ENCODE measurements around the gene CCL26. TPM values are rescaled to one million over a fixed set of nuclear protein-coding genes. Genes with fewer than 3 reads are reported as not detected.
A peak's percentile ranks its signal among the peaks of the same experiment; 100 is the strongest.

CCL26 gene
- total RNA-seq, 1 experiment from 2014 or later: 0.49 TPM

DNA sequence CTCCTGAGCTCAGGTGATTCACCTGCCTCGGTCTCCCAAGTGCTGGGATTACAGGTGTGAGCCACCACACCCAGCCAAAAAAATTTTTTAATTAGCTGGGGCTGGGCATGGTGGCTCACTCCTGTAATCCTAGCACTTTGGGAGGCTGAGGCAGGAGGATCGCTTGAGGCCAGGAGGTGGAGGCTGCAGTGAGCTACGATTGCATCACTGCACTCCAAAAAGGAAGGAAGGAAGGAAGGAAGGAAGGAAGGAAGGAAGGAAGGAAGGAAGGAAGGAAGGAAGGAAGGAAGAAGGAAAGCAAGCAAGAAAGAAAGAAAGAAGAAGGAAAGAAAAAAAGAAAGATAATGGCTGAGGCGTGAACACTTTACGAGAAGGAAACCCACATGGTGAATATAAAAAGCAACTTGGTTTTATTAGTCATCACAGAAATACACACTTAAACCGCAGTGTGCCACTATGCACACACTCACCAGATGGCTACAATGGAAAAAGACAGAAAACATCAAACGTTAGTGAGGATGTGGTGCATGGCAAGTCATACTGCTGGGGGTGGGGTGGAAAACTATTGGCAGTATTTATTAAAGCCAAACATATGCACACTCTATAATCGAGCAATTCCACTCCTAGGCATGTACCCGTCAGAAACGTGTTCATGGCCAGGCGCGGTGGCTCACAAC is 4.4 kb upstream of the CCL26 start:
- DNase-seq (ENCODE audit: low read depth, low spot score) (no peak), ATAC-seq (no peak)
- ChIA-PET RAD21 (ENCODE audit: low non-redundant PET in 1 of 2, low total read pairs in 2 of 2, uncharacterized antibody in 2 of 2, unreplicated experiment in 2 of 2) (interaction anchor here in 1 of 2 experiments (0.7 kb wide), 1 partner anchor 297 kb away, joined by 3 read pairs; no protein-coding TSS in a partner anchor), POLR2A (no interaction called here), CTCF (no interaction called here)
- Histone ChIP-seq H4K20me1 (ENCODE audit: insufficient read depth) (no peaks in the 10 kb centered on the region), H3K9ac (ENCODE audit: low read length) (no peak overlapping the region), H3K9me2 (ENCODE audit: insufficient read depth) (no peaks in the 10 kb centered on the region), H3K27ac (ENCODE audit: low read depth, low read length) (no peak overlapping the region), H3K4me2 (ENCODE audit: low read length) (peak overlapping the region; percentile 1; the same call in 1 of the 2 replicates), H3K36me3 (ENCODE audit: control insufficient read depth in 1 of 2, insufficient read depth in 2 of 2, low read length in 2 of 2) (no peaks in the 10 kb centered on the region), H3K4me3 (replicated peaks in 1 of 2; ENCODE audit: low read depth in 1 of 2, low read length in 2 of 2) (no peak overlapping the region), H3K4me1 (ENCODE audit: control insufficient read depth in 1 of 2, insufficient read depth in 2 of 2, low read length in 2 of 2) (peaks cover 6 to 17% of the 10 kb centered on the region in 2 experiments; a peak in 3 of 4 replicates), H2AFZ (ENCODE audit: low read depth, low read length, poor library complexity, severe bottlenecking) (no peak overlapping the region), H3K27me3 (ENCODE audit: insufficient read depth, low read length) (no peaks in the 10 kb centered on the region), H3K79me2 (ENCODE audit: insufficient read depth, low read length) (no peaks in the 10 kb centered on the region), H3K9me3 (ENCODE audit: control insufficient read depth in 1 of 2, insufficient read depth in 1 of 2, low read depth in 1 of 2, low read length in 2 of 2) (no peaks in the 10 kb centered on the region)
- TF ChIP-seq EZH2phosphoT487 (IDR thresholded peaks at IDR 0.05; ENCODE audit: borderline replicate concordance) (no peak), CBX3 (IDR thresholded peaks at IDR 0.05; ENCODE audit: low read depth) (no peak), CEBPB (IDR thresholded peaks at IDR 0.05; ENCODE audit: low read depth) (no peak), YY1 (IDR thresholded peaks at IDR 0.05; ENCODE audit: extremely low read depth, insufficient replicate concordance, low read depth, low read length) (no peak), RAD21 (IDR thresholded peaks at IDR 0.05; ENCODE audit: low read depth) (0 out of 2 replicates have a peak, but pooled peaks have one; percentile 16), TCF7L2 (IDR thresholded peaks at IDR 0.05; ENCODE audit: borderline replicate concordance, extremely low read depth, insufficient read depth, insufficient read length) (peak; percentile 42), SP1 (IDR thresholded peaks at IDR 0.05; ENCODE audit: low read depth) (0 out of 2 replicates have a peak, but pooled peaks have one; percentile 14), POLR2A (IDR thresholded peaks at IDR 0.05; ENCODE audit: borderline replicate concordance, extremely low read depth, insufficient read depth, insufficient read length) (no peak), JUND (IDR thresholded peaks at IDR 0.05) (no peak), EZH2 (IDR thresholded peaks at IDR 0.05) (no peak), SIN3A (IDR thresholded peaks at IDR 0.05; ENCODE audit: low read depth) (no peak), FOSL1 (IDR thresholded peaks at IDR 0.05; ENCODE audit: low read depth) (no peak), ZFX (IDR thresholded peaks at IDR 0.05) (no peak), ZNF274 (IDR thresholded peaks at IDR 0.05; ENCODE audit: low read depth, low read length) (no peak)
- TF ChIP-seq, protein P1, sequence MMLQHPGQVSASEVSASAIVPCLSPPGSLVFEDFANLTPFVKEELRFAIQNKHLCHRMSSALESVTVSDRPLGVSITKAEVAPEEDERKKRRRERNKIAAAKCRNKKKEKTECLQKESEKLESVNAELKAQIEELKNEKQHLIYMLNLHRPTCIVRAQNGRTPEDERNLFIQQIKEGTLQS (IDR thresholded peaks at IDR 0.05): no peak
- TF ChIP-seq, protein P2, sequence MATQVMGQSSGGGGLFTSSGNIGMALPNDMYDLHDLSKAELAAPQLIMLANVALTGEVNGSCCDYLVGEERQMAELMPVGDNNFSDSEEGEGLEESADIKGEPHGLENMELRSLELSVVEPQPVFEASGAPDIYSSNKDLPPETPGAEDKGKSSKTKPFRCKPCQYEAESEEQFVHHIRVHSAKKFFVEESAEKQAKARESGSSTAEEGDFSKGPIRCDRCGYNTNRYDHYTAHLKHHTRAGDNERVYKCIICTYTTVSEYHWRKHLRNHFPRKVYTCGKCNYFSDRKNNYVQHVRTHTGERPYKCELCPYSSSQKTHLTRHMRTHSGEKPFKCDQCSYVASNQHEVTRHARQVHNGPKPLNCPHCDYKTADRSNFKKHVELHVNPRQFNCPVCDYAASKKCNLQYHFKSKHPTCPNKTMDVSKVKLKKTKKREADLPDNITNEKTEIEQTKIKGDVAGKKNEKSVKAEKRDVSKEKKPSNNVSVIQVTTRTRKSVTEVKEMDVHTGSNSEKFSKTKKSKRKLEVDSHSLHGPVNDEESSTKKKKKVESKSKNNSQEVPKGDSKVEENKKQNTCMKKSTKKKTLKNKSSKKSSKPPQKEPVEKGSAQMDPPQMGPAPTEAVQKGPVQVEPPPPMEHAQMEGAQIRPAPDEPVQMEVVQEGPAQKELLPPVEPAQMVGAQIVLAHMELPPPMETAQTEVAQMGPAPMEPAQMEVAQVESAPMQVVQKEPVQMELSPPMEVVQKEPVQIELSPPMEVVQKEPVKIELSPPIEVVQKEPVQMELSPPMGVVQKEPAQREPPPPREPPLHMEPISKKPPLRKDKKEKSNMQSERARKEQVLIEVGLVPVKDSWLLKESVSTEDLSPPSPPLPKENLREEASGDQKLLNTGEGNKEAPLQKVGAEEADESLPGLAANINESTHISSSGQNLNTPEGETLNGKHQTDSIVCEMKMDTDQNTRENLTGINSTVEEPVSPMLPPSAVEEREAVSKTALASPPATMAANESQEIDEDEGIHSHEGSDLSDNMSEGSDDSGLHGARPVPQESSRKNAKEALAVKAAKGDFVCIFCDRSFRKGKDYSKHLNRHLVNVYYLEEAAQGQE (IDR thresholded peaks at IDR 0.05; ENCODE audit: low read depth): no peak
- TF ChIP-seq, protein P3, sequence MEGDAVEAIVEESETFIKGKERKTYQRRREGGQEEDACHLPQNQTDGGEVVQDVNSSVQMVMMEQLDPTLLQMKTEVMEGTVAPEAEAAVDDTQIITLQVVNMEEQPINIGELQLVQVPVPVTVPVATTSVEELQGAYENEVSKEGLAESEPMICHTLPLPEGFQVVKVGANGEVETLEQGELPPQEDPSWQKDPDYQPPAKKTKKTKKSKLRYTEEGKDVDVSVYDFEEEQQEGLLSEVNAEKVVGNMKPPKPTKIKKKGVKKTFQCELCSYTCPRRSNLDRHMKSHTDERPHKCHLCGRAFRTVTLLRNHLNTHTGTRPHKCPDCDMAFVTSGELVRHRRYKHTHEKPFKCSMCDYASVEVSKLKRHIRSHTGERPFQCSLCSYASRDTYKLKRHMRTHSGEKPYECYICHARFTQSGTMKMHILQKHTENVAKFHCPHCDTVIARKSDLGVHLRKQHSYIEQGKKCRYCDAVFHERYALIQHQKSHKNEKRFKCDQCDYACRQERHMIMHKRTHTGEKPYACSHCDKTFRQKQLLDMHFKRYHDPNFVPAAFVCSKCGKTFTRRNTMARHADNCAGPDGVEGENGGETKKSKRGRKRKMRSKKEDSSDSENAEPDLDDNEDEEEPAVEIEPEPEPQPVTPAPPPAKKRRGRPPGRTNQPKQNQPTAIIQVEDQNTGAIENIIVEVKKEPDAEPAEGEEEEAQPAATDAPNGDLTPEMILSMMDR (IDR thresholded peaks at IDR 0.05 in 2 of 3, conservative IDR thresholded peaks at IDR 0.05 in 1 of 3; ENCODE audit: borderline replicate concordance in 1 of 3, insufficient read depth in 1 of 3, low read depth in 2 of 3, low read length in 2 of 3): no peak
- TF ChIP-seq, protein P4, sequence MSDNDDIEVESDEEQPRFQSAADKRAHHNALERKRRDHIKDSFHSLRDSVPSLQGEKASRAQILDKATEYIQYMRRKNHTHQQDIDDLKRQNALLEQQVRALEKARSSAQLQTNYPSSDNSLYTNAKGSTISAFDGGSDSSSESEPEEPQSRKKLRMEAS (IDR thresholded peaks at IDR 0.05): no peak
- TF ChIP-seq, protein P5, sequence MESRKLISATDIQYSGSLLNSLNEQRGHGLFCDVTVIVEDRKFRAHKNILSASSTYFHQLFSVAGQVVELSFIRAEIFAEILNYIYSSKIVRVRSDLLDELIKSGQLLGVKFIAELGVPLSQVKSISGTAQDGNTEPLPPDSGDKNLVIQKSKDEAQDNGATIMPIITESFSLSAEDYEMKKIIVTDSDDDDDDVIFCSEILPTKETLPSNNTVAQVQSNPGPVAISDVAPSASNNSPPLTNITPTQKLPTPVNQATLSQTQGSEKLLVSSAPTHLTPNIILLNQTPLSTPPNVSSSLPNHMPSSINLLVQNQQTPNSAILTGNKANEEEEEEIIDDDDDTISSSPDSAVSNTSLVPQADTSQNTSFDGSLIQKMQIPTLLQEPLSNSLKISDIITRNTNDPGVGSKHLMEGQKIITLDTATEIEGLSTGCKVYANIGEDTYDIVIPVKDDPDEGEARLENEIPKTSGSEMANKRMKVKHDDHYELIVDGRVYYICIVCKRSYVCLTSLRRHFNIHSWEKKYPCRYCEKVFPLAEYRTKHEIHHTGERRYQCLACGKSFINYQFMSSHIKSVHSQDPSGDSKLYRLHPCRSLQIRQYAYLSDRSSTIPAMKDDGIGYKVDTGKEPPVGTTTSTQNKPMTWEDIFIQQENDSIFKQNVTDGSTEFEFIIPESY (IDR thresholded peaks at IDR 0.05; ENCODE audit: extremely low read depth, insufficient replicate concordance, low read length): no peak
- BruUV-seq (replicated peaks): no TSS peak
- intact Hi-C loops (cut with micrococcal nuclease): no loop called here
